Ammon's horn (tissue), 1 donor: ENCODE results near the gene TMEM108.
A peak's percentile ranks its signal among the peaks of the same experiment; 100 is the strongest.
"Not testable (repeated sequence)": the region's sequence is repeated elsewhere in the genome, so short reads cannot be mapped to it uniquely, and the experiment has no call there.

Experiments used
- DNase-seq: peaks from one replicate; pipeline ENCODE4 v3.0.0-alpha.2; 2016; ENCODE audit warnings: low spot score

The TMEM108 gene

GRCh38 chr3:133038089-133038730 lies at the start of gene TMEM108:
TMEM108 (plus strand) TSS chr3:133038391.
- peak; percentile 96 for DNase-seq

- DNase-seq = no peak
Observed at GRCh38 chr3:132995971-132996370, 42.2 kb upstream of the TMEM108 start.

GRCh38 chr3:132997404-132998185 lies 40.6 kb upstream of the TMEM108 start:
- DNase-seq = no peak

- DNase-seq = not testable (repeated sequence)
Observed at GRCh38 chr3:133005032-133005431, 33.2 kb upstream of the TMEM108 start.

GRCh38 chr3:133007601-133008000 lies 30.6 kb upstream of the TMEM108 start:
- DNase-seq = no peak

- DNase-seq = no peak
Observed at GRCh38 chr3:133014325-133014724, 23.9 kb upstream of the TMEM108 start.

- DNase-seq = not testable (repeated sequence)
Observed at GRCh38 chr3:133015573-133015972, 22.6 kb upstream of the TMEM108 start.

- no peak for DNase-seq
Observed at GRCh38 chr3:133016838-133017309, 21.3 kb upstream of the TMEM108 start.

GRCh38 chr3:133018921-133019320 lies 19.3 kb upstream of the TMEM108 start:
- no peak for DNase-seq

GRCh38 chr3:133021206-133021605 lies 17.0 kb upstream of the TMEM108 start:
- DNase-seq = no peak

- no peak for DNase-seq
Observed at GRCh38 chr3:133023362-133023761, 14.8 kb upstream of the TMEM108 start.

- no peak for DNase-seq
Observed at GRCh38 chr3:133025546-133025945, 12.6 kb upstream of the TMEM108 start.

- no peak for DNase-seq
Observed at GRCh38 chr3:133032301-133032700, 5.9 kb upstream of the TMEM108 start.

GRCh38 chr3:133037436-133037835 lies 755 bp upstream of the TMEM108 start:
- DNase-seq = peak; percentile 8

- DNase-seq = peak; percentile 23
Observed at GRCh38 chr3:133038731-133039375, 662 bp downstream of the TMEM108 start.

GRCh38 chr3:133040696-133041523 lies 2.7 kb downstream of the TMEM108 start:
- DNase-seq = peak; percentile 93

GRCh38 chr3:133041524-133041829 lies 3.3 kb downstream of the TMEM108 start:
- no peak for DNase-seq

- DNase-seq = no peak
Observed at GRCh38 chr3:133042778-133043177, 4.6 kb downstream of the TMEM108 start.

GRCh38 chr3:133047980-133048379 lies 9.8 kb downstream of the TMEM108 start:
- DNase-seq = no peak

- no peak for DNase-seq
Observed at GRCh38 chr3:133049491-133049890, 11.3 kb downstream of the TMEM108 start.

- no peak for DNase-seq
Observed at GRCh38 chr3:133050891-133051290, 12.7 kb downstream of the TMEM108 start.

- no peak for DNase-seq
Observed at GRCh38 chr3:133053532-133053931, 15.3 kb downstream of the TMEM108 start.
